Fibroblast of skin of back (primary cell): ENCODE results near the gene ISYNA1.

Source experiments
- DNase-seq: peaks from one replicate; pipeline ENCODE4 v3.0.0-alpha.2; 2013

The ISYNA1 gene

GRCh38 chr19:18443406-18443805, 5.5 kb upstream of the ISYNA1 start:
- DNase-seq, result no peak

- no peak for DNase-seq
These were observed 5.0 kb upstream of the ISYNA1 start for GRCh38 chr19:18442941-18443340.

- no peak for DNase-seq
These were observed 4.2 kb upstream of the ISYNA1 start for GRCh38 chr19:18441804-18442788.

- DNase-seq, result no peak
These were observed 3.2 kb upstream of the ISYNA1 start for GRCh38 chr19:18440936-18441803.

GRCh38 chr19:18440415-18440877, 2.5 kb upstream of the ISYNA1 start:
- DNase-seq, result no peak

- DNase-seq, result no peak
These were observed 1.9 kb upstream of the ISYNA1 start for GRCh38 chr19:18439910-18440237.

GRCh38 chr19:18439025-18439909, 1.3 kb upstream of the ISYNA1 start:
- DNase-seq, result peak; percentile 55

GRCh38 chr19:18438331-18439024, 545 bp upstream of the ISYNA1 start:
- DNase-seq, result peak; percentile 51

- DNase-seq, result peak; percentile 84
These were observed 1.1 kb downstream of the ISYNA1 start for GRCh38 chr19:18436671-18437490.

GRCh38 chr19:18435842-18436670, 1.9 kb downstream of the ISYNA1 start:
- DNase-seq, result no peak

- DNase-seq, result no peak
These were observed 2.6 kb downstream of the ISYNA1 start for GRCh38 chr19:18435178-18435841.

- DNase-seq, result no peak
These were observed 3.3 kb downstream of the ISYNA1 start for GRCh38 chr19:18434411-18435175.

- DNase-seq, result no peak
These were observed 4.1 kb downstream of the ISYNA1 start for GRCh38 chr19:18433735-18434398.

GRCh38 chr19:18433015-18433691, 4.8 kb downstream of the ISYNA1 start:
- DNase-seq, result no peak

- no peak for DNase-seq
These were observed 5.5 kb downstream of the ISYNA1 start for GRCh38 chr19:18432275-18433014.
